ENCODE measurements around the gene FHIT.

Gene FHIT

DNA sequence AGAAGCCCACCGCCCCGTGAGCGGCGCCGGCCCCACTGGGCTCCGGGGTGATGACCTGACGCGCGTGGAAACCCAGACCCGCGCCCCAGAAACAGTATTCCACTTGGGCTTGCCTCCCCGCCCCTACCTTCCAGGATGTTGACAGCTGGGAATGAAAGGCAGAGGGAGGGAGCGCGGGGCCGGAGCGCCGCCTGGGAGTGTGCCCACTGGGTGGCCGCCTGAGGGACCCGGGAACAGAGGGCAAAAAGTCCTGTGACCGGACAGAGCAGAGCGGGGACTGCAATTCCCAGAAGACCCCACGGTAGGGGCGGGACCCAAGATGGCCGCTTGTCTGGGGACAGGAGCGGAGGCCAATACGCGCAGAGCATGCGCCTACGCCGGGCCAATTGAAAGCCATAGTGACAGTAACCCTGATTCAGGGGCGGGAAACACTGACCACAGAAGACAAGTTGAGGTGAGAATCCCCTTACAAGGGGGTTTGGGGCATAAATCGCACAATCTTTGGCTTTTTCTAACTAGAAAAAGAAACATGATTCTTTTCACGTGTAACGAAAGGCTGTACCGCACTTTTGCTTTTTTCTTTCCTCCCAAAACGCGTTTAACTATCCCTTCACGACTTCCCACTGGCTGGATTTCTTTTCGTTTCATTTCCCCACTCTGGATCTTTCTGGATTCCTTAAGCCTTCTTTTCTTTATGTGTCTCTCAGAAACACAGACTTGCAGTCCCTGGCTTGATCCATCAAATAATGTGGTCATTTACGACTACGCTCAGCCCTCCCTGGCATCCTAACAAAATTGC lies at the start of gene FHIT:
TSS of gene FHIT (minus strand) at position 279 of the 799 bp plus-strand sequence.
- peak; percentile 90 for DNase-seq

GRCh38 chr3:61300786-61301185 lies 49.5 kb upstream of the FHIT start:
- no peak for DNase-seq

GRCh38 chr3:61300006-61300380 lies 48.7 kb upstream of the FHIT start:
- DNase-seq = no peak

DNA sequence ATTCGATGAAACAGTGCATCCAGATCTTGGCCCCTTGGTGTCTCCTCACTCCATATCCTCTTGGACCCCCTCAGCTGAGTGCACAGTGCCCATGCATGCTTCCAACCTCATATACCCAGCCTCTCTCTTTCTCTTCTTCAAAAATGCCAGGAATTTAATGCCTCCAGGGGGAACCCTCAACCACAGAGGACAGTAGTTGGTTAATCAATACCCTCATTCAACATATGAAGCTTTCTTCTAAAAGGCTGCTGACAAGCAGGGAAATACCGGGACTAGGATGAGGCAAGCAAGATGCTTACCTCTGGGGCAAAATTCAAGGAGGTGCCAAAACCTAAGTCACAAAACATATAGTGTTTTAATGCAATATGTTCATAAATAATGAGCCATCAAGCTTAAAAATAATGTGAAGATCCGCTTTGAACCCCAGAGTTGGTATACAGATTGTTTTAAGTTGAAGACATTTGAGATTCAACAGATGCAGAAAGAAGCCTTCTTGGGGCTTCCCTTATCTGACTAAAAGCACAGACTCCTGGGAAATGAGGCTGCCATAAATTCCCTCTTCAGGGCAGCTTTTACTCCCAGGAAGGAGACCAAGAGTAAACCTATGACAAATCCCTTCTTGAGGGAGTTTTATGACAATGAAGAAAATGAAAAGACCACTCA lies 48.2 kb upstream of the FHIT start:
- no peak for DNase-seq

GRCh38 chr3:61297821-61298220 lies 46.6 kb upstream of the FHIT start:
- no peak for DNase-seq

DNA sequence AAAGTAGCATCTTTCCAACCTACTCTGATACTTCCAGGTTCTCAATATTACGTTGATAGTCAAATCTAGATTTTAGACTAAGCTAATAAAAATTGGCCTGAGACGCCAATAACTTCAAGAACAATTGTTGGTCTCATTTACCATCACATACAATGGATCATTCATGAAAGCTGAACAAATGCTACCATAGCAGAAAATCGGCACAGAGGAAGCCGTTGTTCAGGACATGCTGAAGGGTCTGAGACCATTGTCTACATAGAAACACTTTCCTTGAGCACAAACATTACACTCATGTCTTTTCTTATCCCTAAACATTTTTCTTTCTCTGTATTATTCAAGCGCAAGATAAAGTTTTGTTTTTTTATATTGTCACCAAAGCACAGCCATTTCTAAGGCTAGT lies 37.2 kb upstream of the FHIT start:
- DNase-seq = no peak

- DNase-seq = no peak
Measured at GRCh38 chr3:61283876-61284275, 32.6 kb upstream of the FHIT start.

GRCh38 chr3:61278713-61279112 lies 27.5 kb upstream of the FHIT start:
- no peak for DNase-seq

DNA sequence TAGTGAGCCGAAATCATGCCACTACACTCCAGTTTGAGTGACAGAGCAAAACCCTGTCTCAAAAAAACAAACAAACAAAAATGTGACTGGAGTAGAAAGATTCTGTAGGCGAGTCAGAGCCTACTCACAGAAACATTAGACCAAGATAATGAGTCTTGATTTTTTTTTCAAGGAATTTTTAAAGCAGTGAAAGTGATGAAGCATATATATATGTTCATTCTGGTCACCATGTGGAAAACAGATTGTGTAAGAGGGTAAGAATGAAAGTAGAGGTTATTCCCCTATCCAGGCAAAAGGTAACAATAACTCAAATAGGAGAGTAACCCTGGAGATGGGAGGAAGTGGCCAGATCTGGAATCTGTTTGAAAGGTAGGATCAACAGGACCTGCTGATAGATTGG lies 26.2 kb upstream of the FHIT start:
- DNase-seq = no peak

- no peak for DNase-seq
Measured at GRCh38 chr3:61269435-61269834, 18.2 kb upstream of the FHIT start.

DNA sequence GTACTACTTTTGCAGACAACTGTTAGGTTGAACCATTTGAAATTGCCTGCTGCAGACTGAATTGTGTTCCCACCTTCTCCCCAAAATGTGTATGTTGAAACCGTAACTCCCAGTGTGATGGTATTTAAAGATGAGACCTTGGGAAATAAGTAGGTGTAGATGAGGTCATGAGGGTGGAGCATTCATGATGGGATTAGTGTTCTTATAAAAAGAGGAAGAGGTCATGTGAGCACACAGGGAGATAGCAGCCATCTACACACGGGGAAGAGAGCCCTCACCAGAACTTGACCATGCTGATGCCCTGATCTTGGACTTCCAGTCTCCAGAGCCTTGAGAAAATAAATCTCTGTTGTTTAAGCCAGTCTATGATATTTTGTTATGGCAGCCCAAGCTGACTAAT lies 17.4 kb upstream of the FHIT start:
- DNase-seq = peak; percentile 57

GRCh38 chr3:61264281-61264680 lies 13.0 kb upstream of the FHIT start:
- DNase-seq = no peak

DNA sequence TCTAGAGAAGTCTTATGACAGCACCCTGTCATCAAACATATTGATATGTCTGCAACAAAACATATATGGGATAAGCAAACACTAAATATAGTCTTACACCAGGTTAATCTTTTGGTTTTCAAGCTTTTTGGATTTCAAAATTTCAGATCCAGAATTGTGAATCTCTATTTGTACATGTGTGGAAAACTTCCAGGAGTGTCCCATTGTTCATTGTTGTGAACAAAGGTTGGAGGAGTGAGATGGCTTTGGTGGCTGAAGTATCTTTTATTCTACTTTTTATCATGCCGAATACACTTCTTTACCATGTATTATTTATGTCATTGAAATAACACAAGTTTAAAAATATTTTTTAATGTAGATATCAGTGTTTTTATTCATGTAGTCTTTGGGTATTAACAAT lies 5.9 kb upstream of the FHIT start:
- DNase-seq = no peak

GRCh38 chr3:61253756-61254155 lies 2.5 kb upstream of the FHIT start:
- DNase-seq = no peak

DNA sequence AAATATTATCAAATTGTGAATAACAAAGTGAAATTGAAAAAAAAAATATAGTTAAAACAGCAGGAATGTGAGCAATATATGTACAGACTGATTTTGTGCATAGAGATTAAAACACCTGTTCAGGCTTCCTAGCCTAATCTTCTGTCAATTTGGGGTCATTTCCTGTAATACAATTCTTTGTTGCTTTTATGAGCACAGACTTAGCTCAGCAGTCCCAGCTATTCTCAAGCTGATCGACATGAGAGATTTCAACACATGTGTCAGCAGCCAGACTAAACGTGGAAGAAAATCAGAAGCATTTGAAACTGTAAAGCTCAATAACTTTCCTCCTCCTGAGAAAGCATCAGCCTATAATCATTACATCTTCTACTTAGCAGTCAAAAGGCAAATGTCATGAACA lies 1.6 kb upstream of the FHIT start:
- no peak for DNase-seq

- no peak for DNase-seq
Measured at GRCh38 chr3:61250784-61251173, 473 bp downstream of the FHIT start.

- DNase-seq = no peak
Measured at GRCh38 chr3:61248496-61248895, 2.8 kb downstream of the FHIT start.

DNA sequence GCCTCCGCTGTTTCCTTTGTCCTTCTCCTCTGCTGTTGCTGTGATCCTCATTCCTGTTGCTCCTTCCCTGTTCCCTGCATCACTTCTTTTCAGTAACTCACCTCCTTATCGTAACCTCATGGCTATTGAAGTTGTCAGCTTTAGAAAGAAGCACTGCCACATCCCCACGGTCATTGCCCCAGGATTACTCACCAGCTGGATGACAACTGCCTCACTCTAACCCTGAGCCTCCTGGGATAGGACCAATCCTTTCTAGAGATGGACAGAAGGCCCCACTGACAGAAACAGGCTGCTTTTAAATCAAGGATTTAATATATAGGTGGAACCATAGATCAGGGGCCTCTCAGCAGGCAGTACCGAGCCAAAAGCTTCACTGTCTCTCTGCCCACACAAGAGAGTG lies 4.1 kb downstream of the FHIT start:
- no peak for DNase-seq

GRCh38 chr3:61239871-61240270 lies 11.4 kb downstream of the FHIT start:
- DNase-seq = no peak

- DNase-seq = no peak
Measured at GRCh38 chr3:61237858-61238257, 13.4 kb downstream of the FHIT start.

DNA sequence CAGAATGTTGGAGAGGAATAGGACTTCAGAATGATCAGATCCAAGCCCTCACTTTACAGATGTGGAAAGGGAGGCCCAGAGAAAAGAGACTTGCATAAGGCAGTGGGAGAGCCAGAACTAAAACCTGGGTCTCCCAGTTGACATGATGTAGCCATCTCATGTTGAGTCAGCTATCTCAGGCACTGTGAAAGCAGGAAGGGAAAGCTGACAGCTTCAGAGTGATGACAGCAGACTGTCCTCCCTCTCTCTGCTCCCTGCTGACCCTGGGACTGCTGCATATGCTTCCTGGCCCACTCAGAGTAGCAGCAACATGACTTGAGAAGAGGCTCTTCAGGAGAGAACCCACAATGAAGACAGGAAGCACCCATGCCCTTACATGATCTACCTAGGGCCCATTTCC lies 14.7 kb downstream of the FHIT start:
- DNase-seq = no peak

DNA sequence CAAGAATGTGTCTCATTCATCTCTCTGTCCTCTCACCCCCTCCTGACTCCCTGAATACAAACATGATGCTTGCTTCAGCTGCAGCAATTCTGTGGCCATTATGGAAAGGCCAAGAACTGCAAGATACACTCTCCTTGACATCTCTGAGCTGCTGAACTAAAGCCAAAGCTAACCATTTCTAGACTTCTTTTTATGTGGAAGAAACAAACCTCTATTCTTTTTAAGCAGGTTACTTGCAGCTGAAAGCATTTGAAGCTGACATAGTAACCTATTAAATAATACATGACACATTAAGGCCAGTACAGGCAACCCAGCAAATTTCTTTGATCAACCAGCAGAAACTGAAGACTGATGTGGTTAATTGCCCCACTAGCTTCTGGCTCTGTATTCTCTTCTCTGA lies 17.5 kb downstream of the FHIT start:
- no peak for DNase-seq

- DNase-seq = no peak
Measured at GRCh38 chr3:61231693-61232092, 19.6 kb downstream of the FHIT start.

DNA sequence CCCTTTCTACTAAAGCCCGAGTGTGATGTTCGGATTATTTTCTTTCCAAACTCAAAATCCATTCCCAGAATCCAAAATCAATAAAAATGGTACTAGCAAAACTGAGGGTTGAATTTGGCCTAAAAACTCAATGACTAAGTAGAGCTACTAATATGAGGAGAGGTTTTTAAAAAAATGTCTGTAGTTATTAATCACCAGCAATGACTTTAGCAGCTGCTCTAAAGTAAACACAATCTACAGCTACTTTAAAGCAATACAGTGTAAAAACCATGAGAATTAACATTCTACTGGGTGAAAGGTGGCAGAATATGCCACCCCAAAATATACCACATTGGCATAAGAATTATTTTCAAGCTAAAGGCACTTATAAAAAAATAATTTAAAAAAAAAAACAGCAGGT lies 23.5 kb downstream of the FHIT start:
- DNase-seq = no peak

DNA sequence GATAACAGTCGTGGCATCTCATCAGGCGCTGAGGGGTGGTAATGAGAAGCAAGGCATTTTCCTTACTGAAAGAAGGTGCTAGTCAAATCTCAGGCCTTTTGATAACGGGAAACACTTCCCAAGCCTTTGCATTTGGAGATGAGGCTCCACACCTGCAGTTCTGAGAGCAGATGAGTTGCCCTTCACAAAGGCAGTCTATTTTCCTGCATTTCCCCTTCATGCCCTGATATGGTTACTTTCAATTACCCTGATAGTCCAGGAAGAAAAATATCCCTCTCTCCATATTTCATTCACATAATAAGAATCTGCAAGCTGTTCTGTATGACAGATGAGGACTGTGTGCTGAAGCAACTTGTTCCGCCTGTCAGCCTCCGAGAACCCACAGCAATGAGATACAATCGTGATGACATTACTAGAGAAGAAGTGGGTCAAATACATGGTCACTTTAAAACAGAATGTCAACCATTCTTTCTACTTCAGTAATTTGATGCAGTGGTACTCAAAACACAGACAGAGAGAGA lies 25.0 kb downstream of the FHIT start:
- no peak for DNase-seq
